GM10248 (cell line): ENCODE data around the gene BMP8B.

ENCODE experiments used
- CTCF ChIA-PET: fragments of 300-600 bp; sonication (Branson Sonifier 250); formaldehyde crosslinking; extraction: SDS; loops from one replicate; lab custom pipeline; 2021; ENCODE audit warnings: antibody characterized with exemption; lab: Yijun Ruan, JAX
- POLR2A ChIA-PET: fragments of 350-650 bp; sonication (Branson Sonifier 250); formaldehyde crosslinking; extraction: SDS; loops from one replicate; lab custom pipeline; 2020; ENCODE audit warnings: antibody characterized with exemption; lab: Yijun Ruan, JAX
- DNase-seq: peaks from one replicate; pipeline ENCODE4 v3.0.0; 2012; ENCODE audit errors: extremely low spot score
- CTCF ChIP-seq: IDR thresholded peaks from 2 replicates; pipeline ENCODE4 v1.5.1; 2012; ENCODE audit warnings: mild to moderate bottlenecking, low read depth; ENCODE audit errors: extremely low read depth, missing control alignments, control extremely low read depth

Gene BMP8B

GRCh38 chr1:39816415-39817090, 27.9 kb upstream of the BMP8B start:
- ChIA-PET POLR2A (no interaction called here), CTCF (interaction anchor here (0.9 to 7.7 kb wide), 36 partner anchors 11 to 273 kb away, joined by 3 to 100 read pairs (median 4); partner anchors contain the start of genes MYCL and PPIE)
- peak; percentile 79 for DNase-seq
- peak; percentile 67 for TF ChIP-seq CTCF

- no peak for TF ChIP-seq CTCF
- no peak for DNase-seq
- CTCF ChIA-PET = interaction anchor here (0.9 to 7.7 kb wide), 4 partner anchors 14 to 219 kb away, joined by 3 to 100 read pairs (median 28); partner anchors contain the start of gene MYCL
- POLR2A ChIA-PET = no interaction called here
Measured at GRCh38 chr1:39812913-39813312, 24.2 kb upstream of the BMP8B start.

GRCh38 chr1:39808784-39809517, 20.3 kb upstream of the BMP8B start:
- CTCF ChIA-PET = no interaction called here
- TF ChIP-seq CTCF = no peak
- POLR2A ChIA-PET = no interaction called here
- no peak for DNase-seq

- CTCF ChIA-PET = interaction anchor here (1.2 to 1.7 kb wide), 3 partner anchors 12 to 97 kb away, joined by 3 to 4 read pairs (median 3); no protein-coding TSS in a partner anchor
- no peak for TF ChIP-seq CTCF
- POLR2A ChIA-PET = no interaction called here
- DNase-seq = no peak
Measured at GRCh38 chr1:39805385-39805784, 16.7 kb upstream of the BMP8B start.

GRCh38 chr1:39802496-39803260, 14.0 kb upstream of the BMP8B start:
- TF ChIP-seq CTCF = no peak
- ChIA-PET CTCF (interaction anchor here (0.7 kb wide), 1 partner anchor 19 kb away, joined by 3 read pairs; no protein-coding TSS in a partner anchor), POLR2A (interaction anchor here (0.6 to 0.7 kb wide), 2 partner anchors 19 to 108 kb away, joined by 4 read pairs; no protein-coding TSS in a partner anchor)
- no peak for DNase-seq

- CTCF ChIA-PET = interaction anchor here (0.6 to 5.4 kb wide), 36 partner anchors 11 to 702 kb away, joined by 3 to 52 read pairs (median 4); partner anchors contain the start of genes BMP8B, MYCL and PPIE
- TF ChIP-seq CTCF = no peak
- DNase-seq = no peak
- POLR2A ChIA-PET = no interaction called here
Measured at GRCh38 chr1:39800471-39800835, 11.8 kb upstream of the BMP8B start.
